CD14-positive monocyte (primary cell): ENCODE measurements around the gene JAK1. TPM values are rescaled to one million over a fixed set of nuclear protein-coding genes. Genes with fewer than 3 reads are reported as not detected.

Source experiments
- DNase-seq, 3 donors: peaks; one replicate each; pipeline ENCODE4 v3.0.0-alpha.2; 2011 to 2022
- H2AFZ ChIP-seq: 2 replicates; pipeline ENCODE4 v1.6.0; 2012; ENCODE audit warnings: mild to moderate bottlenecking, low read depth, low read length, inconsistent platforms; ENCODE audit not compliant: insufficient read depth, poor library complexity, severe bottlenecking
- H3K27ac ChIP-seq, 2 donors: 1 replicate in 1 of 2; 2 replicates in 1 of 2; pipeline ENCODE4 v1.5.1; 2012 to 2013; ENCODE audit warnings: low read length in 2 of 2, control low read depth in 1 of 2, inconsistent platforms in 1 of 2, low read depth in 1 of 2, mild to moderate bottlenecking in 1 of 2
- H3K27me3 ChIP-seq, 2 donors: one replicate each; pipeline versions ENCODE4 v1.6.0 to v1.6.1; 2011 to 2013; ENCODE audit warnings: low read length in 2 of 2; ENCODE audit not compliant: control insufficient read depth in 2 of 2, insufficient read depth in 2 of 2
- H3K36me3 ChIP-seq, 2 donors: replicated peaks in 1 of 2; 1 replicate in 1 of 2; 2 replicates in 1 of 2; pipeline versions ENCODE4 v1.5.1 to v1.6.1; 2012 to 2013; ENCODE audit warnings: low read length in 2 of 2, control low read depth in 1 of 2, inconsistent platforms in 1 of 2, mild to moderate bottlenecking in 1 of 2; ENCODE audit not compliant: insufficient read depth in 2 of 2, control insufficient read depth in 1 of 2
- H3K4me1 ChIP-seq, 2 donors: 1 replicate in 1 of 2; 2 replicates in 1 of 2; pipeline versions ENCODE4 v1.5.1 to v1.6.1; 2012 to 2013; ENCODE audit warnings: low read length in 2 of 2, control low read depth in 1 of 2, inconsistent platforms in 1 of 2, mild to moderate bottlenecking in 1 of 2, moderate library complexity in 1 of 2; ENCODE audit not compliant: insufficient read depth in 2 of 2, control insufficient read depth in 1 of 2
- H3K4me2 ChIP-seq: replicated peaks from 2 replicates; pipeline ENCODE3; 2012; ENCODE audit warnings: low read length, moderate library complexity, mild to moderate bottlenecking; ENCODE audit not compliant: poor library complexity, severe bottlenecking; ENCODE audit errors: extremely low read depth
- H3K4me3 ChIP-seq, 3 experiments: fragments of 200-600 bp in 1 of 3; sonication (generic) in 1 of 3; replicated peaks in 1 of 3; 1 replicate in 2 of 3; 2 replicates in 1 of 3; pipeline ENCODE4 v1.5.1; 2011 to 2013; ENCODE audit warnings: low read length in 3 of 3, mild to moderate bottlenecking in 3 of 3, control low read depth in 2 of 3, low read depth in 2 of 3, inconsistent platforms in 1 of 3, moderate library complexity in 1 of 3
- H3K79me2 ChIP-seq: 2 replicates; pipeline ENCODE4 v1.6.0; 2012; ENCODE audit warnings: mild to moderate bottlenecking, control low read depth, inconsistent platforms, low read length, moderate library complexity; ENCODE audit not compliant: insufficient read depth
- H3K9ac ChIP-seq: 2 replicates; pipeline ENCODE4 v1.6.0; 2017; ENCODE audit warnings: low read length, mild to moderate bottlenecking; ENCODE audit not compliant: insufficient read depth, poor library complexity, severe bottlenecking
- H3K9me3 ChIP-seq, 2 donors: replicated peaks in 1 of 2; 1 replicate in 1 of 2; 2 replicates in 1 of 2; pipeline versions ENCODE4 v1.5.1 to v1.6.1; 2012 to 2013; ENCODE audit warnings: low read length in 2 of 2, control low read depth in 1 of 2; ENCODE audit not compliant: control insufficient read depth in 1 of 2, insufficient read depth in 1 of 2
- H4K20me1 ChIP-seq: 2 replicates; pipeline ENCODE4 v1.6.0; 2012; ENCODE audit warnings: mild to moderate bottlenecking, low read length, control low read depth, moderate library complexity; ENCODE audit not compliant: insufficient read depth
- H3K27ac Mint-ChIP-seq, 7 donors: one replicate each; pipeline ENCODE4 v1.8.0; 2020; ENCODE audit warnings: mild to moderate bottlenecking in 7 of 7, mixed read lengths in 7 of 7, moderate library complexity in 6 of 7, inconsistent platforms in 2 of 7
- H3K27me3 Mint-ChIP-seq, 3 donors: one replicate each; pipeline ENCODE4 v1.8.0; 2021 to 2022; ENCODE audit warnings: low read depth in 3 of 3, mild to moderate bottlenecking in 3 of 3, mixed read lengths in 3 of 3, moderate library complexity in 3 of 3, inconsistent platforms in 1 of 3
- H3K36me3 Mint-ChIP-seq, 2 donors: one replicate each; pipeline ENCODE4 v1.8.0; 2020; ENCODE audit warnings: mixed read lengths in 2 of 2, inconsistent platforms in 1 of 2, mild to moderate bottlenecking in 1 of 2
- H3K4me1 Mint-ChIP-seq: one replicate; pipeline ENCODE4 v1.8.0; 2020; ENCODE audit warnings: mild to moderate bottlenecking, mixed read lengths
- H3K4me3 Mint-ChIP-seq, 2 donors: one replicate each; pipeline ENCODE4 v1.8.0; 2020; ENCODE audit warnings: mild to moderate bottlenecking in 2 of 2, mixed read lengths in 2 of 2, moderate library complexity in 1 of 2
- H3K9me3 Mint-ChIP-seq, 7 donors: one replicate each; pipeline ENCODE4 v1.8.0; 2020 to 2022; ENCODE audit warnings: mixed read lengths in 7 of 7, mild to moderate bottlenecking in 6 of 7, moderate library complexity in 6 of 7, inconsistent platforms in 2 of 7
- WGBS: methylation state at CpG from one replicate; pipeline ENCODE4 v1.1.5; 2013; ENCODE audit warnings: missing lambda C conversion rate; ENCODE audit not compliant: insufficient coverage; 5-methylcytosine and 5-hydroxymethylcytosine counted together
- intact Hi-C, 2 donors: fragments of 100-400 bp; cut with micrococcal nuclease; formaldehyde crosslinking; loops; one replicate each; pipeline versions ENCODE4 v1.15.0 to v1.15.1; 2023
- polyA plus RNA-seq, 3 donors: library from polyadenylated mRNA; depleted of rRNA in 1 of 3; unstranded in 2 of 3; stranded (reverse) in 1 of 3; fragments of 300-500 nt in 2 of 3; fragments of >200 nt in 1 of 3; fragmentation: Illumina TruSeq in 2 of 3; gene quantifications; 1 replicate in 2 of 3; 2 replicates in 1 of 3; pipeline ENCODE4 v1.2.3, GENCODE V29; 2012 to 2021
- TF ChIP-seq, protein P1 (sequence below): fragments of 200-600 bp; IDR thresholded peaks from one replicate; pipeline ENCODE4 v1.8.0; 2022; ENCODE audit warnings: antibody characterized with exemption, mild to moderate bottlenecking

Gene JAK1
- polyA plus RNA-seq, 3 donors = 43.1 to 76.2 (median 72.6) TPM

DNA sequence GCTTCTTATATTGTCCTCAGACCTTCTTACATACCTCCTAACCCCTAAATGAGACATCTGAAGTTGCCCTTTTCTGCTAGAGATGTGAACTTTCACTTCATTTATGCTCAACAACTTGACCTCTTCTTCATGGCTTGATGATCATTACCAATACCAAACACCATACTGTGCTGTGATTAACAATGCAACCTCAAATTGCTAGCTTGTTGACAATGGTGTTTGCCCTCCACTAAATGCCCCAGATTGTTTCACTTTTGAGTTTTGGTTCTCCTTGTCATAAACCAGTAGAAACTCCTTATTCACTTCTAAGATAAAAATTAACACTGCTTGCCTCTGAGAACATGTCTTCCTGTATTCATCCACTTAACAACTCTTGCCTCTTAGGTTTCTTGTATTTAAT, 5.6 kb downstream of the JAK1 start:
- Histone ChIP-seq H2AFZ (no peak overlapping the region), H3K4me3 (no peak overlapping the region), H3K9me3 (no peaks in the 10 kb centered on the region), H3K27ac (peak overlapping the region in 1 of 2 donors; percentile 3), H3K9ac (no peak overlapping the region), H3K79me2 (peaks cover 92% of the 10 kb centered on the region), H3K27me3 (no peaks in the 10 kb centered on the region), H4K20me1 (peaks cover 98% of the 10 kb centered on the region), H3K4me1 (peaks cover 66 to 83% of the 10 kb centered on the region in 2 donors), H3K36me3 (no peaks in the 10 kb centered on the region), H3K4me2 (no peak overlapping the region)
- no peak for DNase-seq
- peaks cover 0 to 17% of the 10 kb centered on the region in 2 donors for H3K36me3 Mint-ChIP-seq
- H3K9me3 Mint-ChIP-seq = no peaks in the 10 kb centered on the region
- H3K27me3 Mint-ChIP-seq = no peaks in the 10 kb centered on the region
- H3K4me3 Mint-ChIP-seq = no peak overlapping the region
- peak overlapping the region in 3 of 7 donors; percentile 1 to 27 (median 20) for H3K27ac Mint-ChIP-seq
- H3K4me1 Mint-ChIP-seq = peaks cover 73% of the 10 kb centered on the region
- intact Hi-C loops = loop anchor here in 1 of 2 donors (10.0 kb wide), 2 partner anchors 46 to 96 kb away; no protein-coding TSS in a partner anchor
- TF ChIP-seq, protein P1, sequence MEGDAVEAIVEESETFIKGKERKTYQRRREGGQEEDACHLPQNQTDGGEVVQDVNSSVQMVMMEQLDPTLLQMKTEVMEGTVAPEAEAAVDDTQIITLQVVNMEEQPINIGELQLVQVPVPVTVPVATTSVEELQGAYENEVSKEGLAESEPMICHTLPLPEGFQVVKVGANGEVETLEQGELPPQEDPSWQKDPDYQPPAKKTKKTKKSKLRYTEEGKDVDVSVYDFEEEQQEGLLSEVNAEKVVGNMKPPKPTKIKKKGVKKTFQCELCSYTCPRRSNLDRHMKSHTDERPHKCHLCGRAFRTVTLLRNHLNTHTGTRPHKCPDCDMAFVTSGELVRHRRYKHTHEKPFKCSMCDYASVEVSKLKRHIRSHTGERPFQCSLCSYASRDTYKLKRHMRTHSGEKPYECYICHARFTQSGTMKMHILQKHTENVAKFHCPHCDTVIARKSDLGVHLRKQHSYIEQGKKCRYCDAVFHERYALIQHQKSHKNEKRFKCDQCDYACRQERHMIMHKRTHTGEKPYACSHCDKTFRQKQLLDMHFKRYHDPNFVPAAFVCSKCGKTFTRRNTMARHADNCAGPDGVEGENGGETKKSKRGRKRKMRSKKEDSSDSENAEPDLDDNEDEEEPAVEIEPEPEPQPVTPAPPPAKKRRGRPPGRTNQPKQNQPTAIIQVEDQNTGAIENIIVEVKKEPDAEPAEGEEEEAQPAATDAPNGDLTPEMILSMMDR = no peak

DNA sequence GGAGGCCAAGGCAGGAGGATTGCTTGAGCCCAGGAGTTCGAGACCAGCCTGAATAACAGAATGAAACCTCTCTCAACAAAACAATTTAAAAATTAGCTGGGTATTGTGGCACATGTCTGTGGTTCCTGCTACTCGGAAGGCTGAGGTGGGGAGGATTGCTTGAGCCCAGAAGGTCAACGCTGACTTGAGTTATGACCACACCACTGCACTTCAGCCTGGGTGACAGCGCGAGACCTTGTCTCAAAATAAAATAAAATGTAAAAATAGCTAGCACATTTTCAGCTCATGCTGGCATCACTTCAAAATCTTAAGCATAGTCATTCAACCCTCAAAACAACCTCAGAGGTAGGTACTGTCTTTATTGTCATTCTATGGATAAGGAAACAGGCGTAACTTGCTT, 6.4 kb downstream of the JAK1 start:
- H3K4me2 ChIP-seq = no peak overlapping the region
- H3K4me3 Mint-ChIP-seq = no peak overlapping the region
- no peak overlapping the region for H3K27ac ChIP-seq

More for the DNA sequence above, 6.4 kb downstream of the JAK1 start:
- Mint-ChIP-seq H3K36me3 (peaks cover 0 to 17% of the 10 kb centered on the region in 2 donors), H3K27me3 (no peaks in the 10 kb centered on the region), H3K27ac (peak overlapping the region in 2 of 7 donors; percentile 33 to 58), H3K9me3 (no peaks in the 10 kb centered on the region), H3K4me1 (peaks cover 69% of the 10 kb centered on the region)
- TF ChIP-seq, protein P1 = no peak
- H3K79me2 ChIP-seq = peaks cover 92% of the 10 kb centered on the region
- no peaks in the 10 kb centered on the region for H3K9me3 ChIP-seq
- DNase-seq = no peak
- peaks cover 98% of the 10 kb centered on the region for H4K20me1 ChIP-seq
- no CpG with 5 or more reads among the region's 6 CpGs for WGBS
- no peak overlapping the region for H3K9ac ChIP-seq
- peaks cover 64 to 84% of the 10 kb centered on the region in 2 donors for H3K4me1 ChIP-seq
- H3K27me3 ChIP-seq = no peaks in the 10 kb centered on the region
- intact Hi-C loops = loop anchor here (5.0 to 10.0 kb wide), 3 partner anchors 45 to 95 kb away; no protein-coding TSS in a partner anchor
- no peak overlapping the region for H2AFZ ChIP-seq
- H3K4me3 ChIP-seq = no peak overlapping the region
- H3K36me3 ChIP-seq = no peaks in the 10 kb centered on the region
